Duodenal mucosa (tissue), 2 donors: ENCODE data around the gene TAF11L11.
"Not testable (repeated sequence)": the region's sequence is repeated elsewhere in the genome, so short reads cannot be mapped to it uniquely, and the experiment has no call there.

Experiments used
- H3K27ac ChIP-seq: one replicate; pipeline ENCODE4 v1.7.0; 2013; ENCODE audit warnings: low read depth, low read length
- H3K27me3 ChIP-seq, 2 donors: one replicate each; pipeline ENCODE4 v1.7.0; 2013; ENCODE audit warnings: low read length in 2 of 2, control low read depth in 1 of 2; ENCODE audit not compliant: insufficient read depth in 2 of 2, control insufficient read depth in 1 of 2
- H3K36me3 ChIP-seq, 2 donors: one replicate each; pipeline ENCODE4 v1.7.0; 2013; ENCODE audit warnings: low read length in 2 of 2, control low read depth in 1 of 2; ENCODE audit not compliant: insufficient read depth in 2 of 2, control insufficient read depth in 1 of 2
- H3K4me1 ChIP-seq, 2 donors: one replicate each; pipeline ENCODE4 v1.7.0; 2013; ENCODE audit warnings: low read length in 2 of 2, control low read depth in 1 of 2; ENCODE audit not compliant: insufficient read depth in 2 of 2, control insufficient read depth in 1 of 2
- H3K4me3 ChIP-seq, 2 donors: one replicate each; pipeline ENCODE4 v1.7.0; 2013; ENCODE audit warnings: low read length in 2 of 2, low read depth in 1 of 2
- H3K9ac ChIP-seq, 2 donors: one replicate each; pipeline ENCODE4 v1.7.0; 2013; ENCODE audit warnings: low read length in 2 of 2, low read depth in 1 of 2
- H3K9me3 ChIP-seq, 2 donors: one replicate each; pipeline ENCODE4 v1.7.0; 2013; ENCODE audit warnings: low read length in 2 of 2, control low read depth in 1 of 2; ENCODE audit not compliant: control insufficient read depth in 1 of 2

The TAF11L11 gene

DNA sequence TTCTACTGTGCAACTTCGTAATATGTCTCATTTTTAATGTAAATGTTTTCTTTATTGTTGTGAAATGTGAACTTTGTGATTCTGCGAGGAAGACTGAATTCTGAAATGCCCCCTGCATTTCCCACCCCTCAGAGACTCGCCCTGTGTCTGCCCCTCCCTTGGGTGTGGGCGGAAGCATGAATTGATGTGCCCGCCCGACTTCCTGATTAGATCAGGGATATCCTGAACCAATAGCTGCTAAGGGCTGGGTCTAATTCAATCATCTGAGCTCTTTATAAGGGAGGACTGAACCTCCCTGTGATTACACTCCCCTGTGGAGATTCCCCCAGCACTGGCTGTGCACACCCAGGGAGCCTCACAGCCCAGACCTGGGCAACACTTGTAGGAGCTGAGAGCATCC, at the start of gene TAF11L11:
Gene TAF11L11, plus strand, starts transcription at position 304 of the 400 bp plus-strand sequence.
- H3K4me1 ChIP-seq, H3K9ac ChIP-seq, H3K36me3 ChIP-seq, H3K27me3 ChIP-seq, H3K4me3 ChIP-seq, H3K27ac ChIP-seq, H3K9me3 ChIP-seq: not testable (repeated sequence)

DNA sequence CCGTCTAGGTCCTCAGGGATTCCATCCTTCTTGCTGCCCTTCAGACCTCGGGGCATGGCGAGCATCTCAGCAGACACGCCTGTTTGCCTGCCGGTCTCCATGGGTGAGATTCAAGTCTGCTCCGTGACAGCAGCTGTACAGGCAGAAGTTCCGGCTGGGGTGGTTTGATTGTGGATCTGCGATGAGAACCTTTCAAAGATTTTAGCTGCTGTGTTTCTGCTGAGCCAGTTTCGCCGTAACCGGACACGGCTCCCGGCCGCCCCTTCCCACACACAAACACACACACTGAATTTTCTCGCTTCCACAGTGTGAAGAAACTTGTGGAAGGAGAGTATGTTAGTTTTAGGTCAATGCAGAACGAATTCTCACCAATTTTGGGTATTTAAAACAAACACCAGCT, 18.3 kb upstream of the TAF11L11 start, which contains the start of gene TAF11L7:
Gene TAF11L7, minus strand, starts transcription at position 101 of the 400 bp plus-strand sequence.
- not testable (repeated sequence) for H3K4me3 ChIP-seq, H3K9me3 ChIP-seq, H3K4me1 ChIP-seq, H3K36me3 ChIP-seq, H3K27me3 ChIP-seq, H3K27ac ChIP-seq, H3K9ac ChIP-seq

DNA sequence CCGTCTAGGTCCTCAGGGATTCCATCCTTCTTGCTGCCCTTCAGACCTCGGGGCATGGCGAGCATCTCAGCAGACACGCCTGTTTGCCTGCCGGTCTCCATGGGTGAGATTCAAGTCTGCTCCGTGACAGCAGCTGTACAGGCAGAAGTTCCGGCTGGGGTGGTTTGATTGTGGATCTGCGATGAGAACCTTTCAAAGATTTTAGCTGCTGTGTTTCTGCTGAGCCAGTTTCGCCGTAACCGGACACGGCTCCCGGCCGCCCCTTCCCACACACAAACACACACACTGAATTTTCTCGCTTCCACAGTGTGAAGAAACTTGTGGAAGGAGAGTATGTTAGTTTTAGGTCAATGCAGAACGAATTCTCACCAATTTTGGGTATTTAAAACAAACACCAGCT, 13.1 kb upstream of the TAF11L11 start, which contains the start of gene TAF11L8:
Gene TAF11L8, minus strand, starts transcription at position 101 of the 400 bp plus-strand sequence.
- not testable (repeated sequence) for H3K9me3 ChIP-seq, H3K9ac ChIP-seq, H3K4me3 ChIP-seq, H3K36me3 ChIP-seq, H3K27me3 ChIP-seq, H3K4me1 ChIP-seq, H3K27ac ChIP-seq

DNA sequence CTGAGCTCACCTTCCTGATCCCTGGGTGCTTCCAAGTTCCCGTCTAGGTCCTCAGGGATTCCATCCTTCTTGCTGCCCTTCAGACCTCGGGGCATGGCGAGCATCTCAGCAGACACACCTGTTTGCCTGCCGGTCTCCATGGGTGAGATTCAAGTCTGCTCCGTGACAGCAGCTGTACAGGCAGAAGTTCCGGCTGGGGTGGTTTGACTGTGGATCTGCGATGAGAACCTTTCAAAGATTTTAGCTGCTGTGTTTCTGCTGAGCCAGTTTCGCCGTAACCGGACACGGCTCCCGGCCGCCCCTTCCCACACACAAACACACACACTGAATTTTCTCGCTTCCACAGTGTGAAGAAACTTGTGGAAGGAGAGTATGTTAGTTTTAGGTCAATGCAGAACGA, 9.7 kb upstream of the TAF11L11 start, which contains the start of gene TAF11L9:
Gene TAF11L9, minus strand, starts transcription at position 140 of the 400 bp plus-strand sequence.
- H3K27me3 ChIP-seq, H3K4me1 ChIP-seq, H3K9ac ChIP-seq, H3K36me3 ChIP-seq, H3K27ac ChIP-seq, H3K4me3 ChIP-seq, H3K9me3 ChIP-seq: not testable (repeated sequence)

DNA sequence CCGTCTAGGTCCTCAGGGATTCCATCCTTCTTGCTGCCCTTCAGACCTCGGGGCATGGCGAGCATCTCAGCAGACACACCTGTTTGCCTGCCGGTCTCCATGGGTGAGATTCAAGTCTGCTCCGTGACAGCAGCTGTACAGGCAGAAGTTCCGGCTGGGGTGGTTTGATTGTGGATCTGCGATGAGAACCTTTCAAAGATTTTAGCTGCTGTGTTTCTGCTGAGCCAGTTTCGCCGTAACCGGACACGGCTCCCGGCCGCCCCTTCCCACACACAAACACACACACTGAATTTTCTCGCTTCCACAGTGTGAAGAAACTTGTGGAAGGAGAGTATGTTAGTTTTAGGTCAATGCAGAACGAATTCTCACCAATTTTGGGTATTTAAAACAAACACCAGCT, 6.3 kb upstream of the TAF11L11 start, which contains the start of gene TAF11L10:
Gene TAF11L10, minus strand, starts transcription at position 101 of the 400 bp plus-strand sequence.
- H3K4me1 ChIP-seq, H3K4me3 ChIP-seq, H3K9me3 ChIP-seq, H3K27me3 ChIP-seq, H3K9ac ChIP-seq, H3K27ac ChIP-seq, H3K36me3 ChIP-seq: not testable (repeated sequence)

DNA sequence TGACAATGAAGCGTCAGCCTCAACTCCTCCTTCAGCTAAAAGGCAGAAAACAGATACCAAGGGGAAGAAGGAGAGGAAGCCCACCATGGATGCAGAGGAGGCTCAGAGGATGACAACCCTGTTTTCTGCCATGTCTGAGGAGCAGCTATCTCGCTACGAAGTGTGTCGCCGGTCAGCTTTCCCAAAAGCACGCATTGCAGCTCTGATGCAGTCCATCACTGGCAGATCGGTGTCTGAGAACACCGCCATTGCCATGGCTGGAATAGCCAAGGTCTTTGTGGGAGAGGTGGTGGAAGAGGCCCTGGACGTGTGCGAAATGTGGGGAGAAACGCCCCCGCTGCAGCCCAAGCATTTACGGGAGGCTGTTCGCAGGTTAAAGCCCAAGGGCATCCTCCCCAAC, 968 bp downstream of the TAF11L11 start:
- H3K4me3 ChIP-seq: no peak overlapping the region
- H3K27ac ChIP-seq: no peak overlapping the region
- H3K27me3 ChIP-seq: no peaks in the 10 kb centered on the region
- peaks cover 3% of the 10 kb centered on the region in 2 donors for H3K9me3 ChIP-seq
- no peaks in the 10 kb centered on the region for H3K36me3 ChIP-seq
- no peaks in the 10 kb centered on the region for H3K4me1 ChIP-seq
- no peak overlapping the region for H3K9ac ChIP-seq

DNA sequence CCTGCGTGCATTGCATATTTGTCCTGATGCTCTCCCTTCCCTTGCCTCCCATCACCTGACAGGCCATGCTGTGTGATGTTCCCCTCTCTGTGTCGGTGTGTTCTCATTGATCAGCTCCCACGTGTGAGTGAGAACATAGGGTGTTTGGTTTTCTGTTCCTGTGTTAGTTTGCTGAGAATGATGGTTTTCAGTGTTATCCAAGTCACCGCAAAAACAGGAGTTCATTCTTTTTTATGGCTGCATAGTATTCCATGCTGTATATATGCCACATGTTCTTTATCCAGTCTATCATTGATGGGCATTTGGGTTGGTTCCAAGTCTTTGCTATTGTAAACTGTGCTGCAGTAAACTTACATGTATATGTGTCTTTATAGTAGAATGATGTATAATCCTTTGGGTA, 3.5 kb downstream of the TAF11L11 start:
- H3K9me3 ChIP-seq, H3K27me3 ChIP-seq, H3K4me3 ChIP-seq, H3K36me3 ChIP-seq, H3K4me1 ChIP-seq, H3K9ac ChIP-seq, H3K27ac ChIP-seq: not testable (repeated sequence)

DNA sequence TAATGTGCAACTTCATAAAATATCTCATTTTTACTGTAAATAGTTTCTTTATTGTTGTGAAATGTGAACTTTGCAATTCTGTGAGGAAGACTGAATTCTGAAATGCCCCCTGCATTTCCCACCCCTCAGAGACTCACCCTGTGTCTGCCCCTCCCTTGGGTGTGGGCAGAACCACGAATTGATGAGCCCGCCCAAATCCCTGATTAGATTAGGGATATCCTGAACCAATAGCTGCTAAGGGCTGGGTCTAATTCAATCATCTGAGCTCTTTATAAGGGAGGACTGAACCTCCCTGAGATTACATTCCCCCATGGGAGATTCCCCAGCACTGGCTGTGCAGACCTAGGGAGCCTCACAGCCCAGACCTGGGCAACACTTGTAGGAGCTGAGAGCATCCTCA, 6.1 kb downstream of the TAF11L11 start, which contains the start of gene TAF11L12:
Gene TAF11L12, plus strand, starts transcription at position 301 of the 400 bp plus-strand sequence.
- H3K36me3 ChIP-seq, H3K27me3 ChIP-seq, H3K9ac ChIP-seq, H3K27ac ChIP-seq, H3K4me1 ChIP-seq, H3K4me3 ChIP-seq, H3K9me3 ChIP-seq: not testable (repeated sequence)

DNA sequence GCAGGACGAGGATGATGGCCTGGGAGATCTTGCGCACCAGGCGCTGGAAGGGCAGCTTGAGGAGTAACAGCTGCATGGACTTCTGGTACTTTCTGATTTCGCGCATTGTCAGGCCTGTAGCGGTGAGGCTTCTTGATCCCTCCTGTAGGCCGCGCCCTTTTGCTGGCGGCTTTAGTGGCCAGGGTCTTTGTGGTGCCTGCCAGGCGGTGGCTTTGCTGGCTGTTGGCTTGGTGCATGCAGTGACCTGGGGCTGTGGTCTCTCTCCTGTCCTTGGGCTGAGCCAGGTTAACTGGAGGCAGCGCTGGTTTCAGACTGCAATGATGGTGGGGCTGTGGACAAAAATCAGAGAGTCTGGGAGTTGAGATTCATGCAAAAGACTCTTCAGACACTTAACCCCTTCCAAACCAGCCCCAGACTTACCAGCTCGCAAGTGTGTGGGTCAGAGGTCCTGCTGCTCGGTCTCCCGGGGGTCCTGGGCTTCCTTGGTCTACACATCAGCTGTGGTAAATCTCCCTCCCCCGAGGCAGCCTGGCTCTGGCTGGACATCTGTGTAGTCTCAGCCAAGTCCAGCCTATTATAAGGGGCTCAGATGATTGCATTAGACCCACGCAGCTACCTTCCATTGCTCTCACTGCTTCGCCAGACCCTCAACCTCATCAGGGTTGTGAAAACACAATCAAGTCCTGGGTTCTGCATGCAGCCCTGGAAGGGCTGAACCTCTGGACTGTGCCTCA, 11.1 kb downstream of the TAF11L11 start:
- Histone ChIP-seq H3K4me3 (no peak overlapping the region), H3K36me3 (no peaks in the 10 kb centered on the region), H3K9me3 (peaks cover 0 to 8% of the 10 kb centered on the region in 2 donors), H3K9ac (no peak overlapping the region), H3K4me1 (no peaks in the 10 kb centered on the region), H3K27ac (no peak overlapping the region), H3K27me3 (no peaks in the 10 kb centered on the region)

DNA sequence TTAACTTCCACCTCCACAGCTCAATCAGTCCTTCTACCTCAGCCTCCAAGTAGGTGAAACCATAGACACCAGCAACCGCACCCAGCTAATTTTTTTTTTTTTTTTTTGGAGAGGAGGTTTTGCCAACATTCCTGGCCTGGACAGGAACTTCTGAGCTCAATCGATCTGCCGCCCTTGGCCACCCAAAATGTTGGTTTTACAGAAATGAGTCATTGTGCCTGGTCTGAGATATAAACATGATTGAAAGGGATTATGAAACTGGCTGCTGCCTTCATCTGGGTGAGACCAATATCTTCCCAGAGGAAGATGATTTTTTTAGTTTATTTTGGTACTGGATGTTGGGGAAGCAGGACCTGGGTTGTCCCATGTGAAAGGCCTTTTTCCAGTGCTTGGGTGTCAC, 15.4 kb downstream of the TAF11L11 start:
- Histone ChIP-seq H3K4me3 (no peak overlapping the region), H3K27me3 (no peaks in the 10 kb centered on the region), H3K27ac (no peak overlapping the region), H3K4me1 (no peaks in the 10 kb centered on the region), H3K36me3 (no peaks in the 10 kb centered on the region), H3K9me3 (peaks cover 0 to 12% of the 10 kb centered on the region in 2 donors), H3K9ac (no peak overlapping the region)
